ENCODE results near the gene SURF4. TPM values are rescaled to one million over a fixed set of nuclear protein-coding genes. Genes with fewer than 3 reads are reported as not detected.

Gene SURF4
- total RNA-seq, 2 donors from 2014 or later, result 315 to 380 TPM

DNA sequence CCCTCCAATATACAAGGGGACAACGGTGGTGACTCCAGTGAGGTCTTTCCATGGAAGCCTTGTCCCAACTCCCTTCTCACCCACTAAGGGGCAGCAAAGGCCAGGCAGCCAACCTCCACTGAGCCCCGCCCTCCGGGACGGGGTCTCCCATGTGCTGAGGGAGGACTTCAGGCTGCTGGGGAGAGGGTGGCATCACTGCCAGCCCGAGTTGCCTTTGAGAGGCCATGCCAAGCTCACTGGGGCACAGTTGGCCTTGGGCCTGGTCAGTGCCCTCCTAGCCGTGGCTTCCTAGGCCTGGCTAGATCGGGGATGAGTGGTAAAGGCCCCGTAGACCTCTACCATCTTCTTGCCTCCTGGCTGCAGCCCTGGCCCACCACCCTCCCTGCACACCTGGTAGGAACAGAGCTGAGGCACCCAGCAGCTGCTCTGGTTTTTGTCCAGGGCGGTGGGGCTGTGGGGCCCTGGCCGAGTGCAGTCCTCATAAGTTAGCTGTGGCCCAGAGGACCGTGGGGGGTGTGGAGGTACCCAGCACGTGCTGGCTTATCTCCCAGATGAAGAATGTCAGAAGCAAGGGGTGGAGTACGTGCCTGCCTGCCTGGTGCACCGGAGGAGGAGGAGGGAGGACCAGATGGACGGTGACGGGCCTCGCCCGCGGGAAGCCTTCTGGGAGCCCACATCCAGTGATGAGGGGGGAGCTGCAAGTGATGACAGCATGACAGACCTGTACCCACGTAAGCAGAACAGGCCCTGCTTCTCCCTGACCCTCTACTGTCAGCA, 16.3 kb downstream of the SURF4 start:
- no peaks in the 10 kb centered on the region for H3K27me3 Mint-ChIP-seq
- H3K27ac Mint-ChIP-seq, result peak overlapping the region; percentile 55
- no peaks in the 10 kb centered on the region for H3K9me3 Mint-ChIP-seq
- peaks cover 69% of the 10 kb centered on the region for H3K36me3 Mint-ChIP-seq (ENCODE audit: low read depth)
- peaks cover 35% of the 10 kb centered on the region for H3K4me1 Mint-ChIP-seq
- ATAC-seq (replicated peaks), result no peak
- H3K4me3 Mint-ChIP-seq, result peak overlapping the region; percentile 77

DNA sequence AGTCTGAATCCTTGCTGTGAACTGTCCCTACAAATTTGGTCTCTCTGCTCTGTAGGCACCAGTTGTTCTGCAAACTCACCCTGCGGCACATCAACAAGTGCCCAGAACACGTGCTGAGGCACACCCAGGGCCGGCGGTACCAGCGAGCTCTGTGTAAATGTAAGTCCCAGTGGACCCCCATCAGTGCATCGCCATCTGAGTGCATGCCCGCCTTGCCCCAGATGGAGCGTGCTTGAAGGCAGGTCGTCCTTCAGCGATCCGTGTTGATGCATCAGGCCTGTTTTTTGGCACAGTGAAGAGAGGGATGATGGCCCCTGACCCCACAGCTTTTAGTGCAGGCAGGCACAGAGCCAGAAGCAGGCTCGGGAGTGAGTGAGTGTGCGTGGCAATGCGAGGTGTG, 18.2 kb downstream of the SURF4 start:
- no peaks in the 10 kb centered on the region for H3K9me3 Mint-ChIP-seq
- no peaks in the 10 kb centered on the region for H3K27me3 Mint-ChIP-seq
- peak overlapping the region; percentile 77 for H3K4me3 Mint-ChIP-seq
- peaks cover 41% of the 10 kb centered on the region for H3K4me1 Mint-ChIP-seq
- ATAC-seq (replicated peaks), result no peak
- H3K27ac Mint-ChIP-seq, result peak overlapping the region; percentile 55
- peaks cover 59% of the 10 kb centered on the region for H3K36me3 Mint-ChIP-seq (ENCODE audit: low read depth)

GRCh38 chr9:133356391-133357091, 19.3 kb downstream of the SURF4 start, which contains the start of the genes SURF1 and SURF2:
TSS of gene SURF1 (minus strand) at chr9:133356487. CDS start at chr9:133356453, 34 bp downstream.
TSS of gene SURF2 (plus strand) at chr9:133356550. CDS start at chr9:133356593, 43 bp downstream.
- no peaks in the 10 kb centered on the region for H3K27me3 Mint-ChIP-seq
- H3K9me3 Mint-ChIP-seq, result no peaks in the 10 kb centered on the region
- peak within 1 kb of the TSS; percentile 77 for H3K27ac Mint-ChIP-seq
- ATAC-seq (replicated peaks), result peak; percentile 91
- peak within 1 kb of the TSS; percentile 77 for H3K4me3 Mint-ChIP-seq
- H3K36me3 Mint-ChIP-seq (ENCODE audit: low read depth), result peaks cover 58% of the 10 kb centered on the region
- peaks cover 34% of the 10 kb centered on the region for H3K4me1 Mint-ChIP-seq

DNA sequence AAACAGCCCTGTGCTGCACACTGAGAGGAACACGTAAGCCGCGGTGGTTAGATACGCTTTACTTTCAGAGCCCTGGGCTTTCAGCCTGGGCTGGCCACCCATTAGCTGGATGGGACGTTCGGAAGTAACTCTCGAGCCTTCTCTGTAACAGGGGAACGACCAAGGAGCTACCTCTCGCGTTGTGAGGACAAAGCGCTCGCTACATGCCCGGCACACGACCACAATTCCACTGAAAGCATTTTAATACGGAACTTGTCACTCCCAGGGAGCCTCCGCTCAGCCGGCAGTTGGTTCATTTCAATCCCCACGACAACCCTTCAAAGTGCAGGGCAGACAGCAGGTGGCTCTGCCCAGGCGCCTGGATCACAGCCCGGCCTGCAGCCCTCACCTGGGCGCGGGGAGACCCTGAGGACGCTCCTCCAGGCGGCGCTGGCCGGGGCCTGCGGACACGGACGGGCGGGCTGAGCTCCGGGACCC, 19.9 kb downstream of the SURF4 start:
- peak overlapping the region; percentile 77 for H3K4me3 Mint-ChIP-seq
- peak; percentile 42 for ATAC-seq (replicated peaks)
- peaks cover 28% of the 10 kb centered on the region for H3K4me1 Mint-ChIP-seq
- no peaks in the 10 kb centered on the region for H3K9me3 Mint-ChIP-seq
- peak overlapping the region; percentile 77 for H3K27ac Mint-ChIP-seq
- H3K27me3 Mint-ChIP-seq, result no peaks in the 10 kb centered on the region
- peaks cover 58% of the 10 kb centered on the region for H3K36me3 Mint-ChIP-seq (ENCODE audit: low read depth)

GRCh38 chr9:133354766-133355165, 21.1 kb downstream of the SURF4 start:
- peak overlapping the region; percentile 77 for H3K4me3 Mint-ChIP-seq
- no peak for ATAC-seq (replicated peaks)
- no peaks in the 10 kb centered on the region for H3K27me3 Mint-ChIP-seq
- H3K4me1 Mint-ChIP-seq, result peaks cover 26% of the 10 kb centered on the region
- H3K36me3 Mint-ChIP-seq (ENCODE audit: low read depth), result peaks cover 58% of the 10 kb centered on the region
- H3K9me3 Mint-ChIP-seq, result no peaks in the 10 kb centered on the region
- H3K27ac Mint-ChIP-seq, result no peak overlapping the region

DNA sequence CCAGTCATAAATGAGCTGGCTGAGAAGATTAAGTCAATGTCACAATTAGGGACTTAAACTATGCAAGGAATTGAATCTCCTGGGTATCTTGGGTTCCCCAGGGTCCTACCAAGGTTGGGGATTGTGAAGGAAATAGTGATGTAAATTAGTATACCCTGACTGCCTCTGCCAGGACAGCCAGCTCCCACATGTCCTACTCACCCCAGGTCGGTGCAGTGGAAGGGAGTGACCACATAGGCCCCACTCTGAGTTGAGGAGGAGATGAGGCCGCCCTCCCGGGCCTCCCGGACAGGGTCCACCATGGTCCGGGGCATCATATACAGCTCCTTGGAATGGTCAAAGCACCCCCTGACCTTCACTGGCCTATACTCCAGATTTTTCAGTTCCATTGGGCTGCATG, 22.3 kb downstream of the SURF4 start:
- peaks cover 31% of the 10 kb centered on the region for H3K4me1 Mint-ChIP-seq
- no peak overlapping the region for H3K4me3 Mint-ChIP-seq
- H3K27me3 Mint-ChIP-seq, result no peaks in the 10 kb centered on the region
- H3K27ac Mint-ChIP-seq, result peak overlapping the region; percentile 72
- no peak for ATAC-seq (replicated peaks)
- H3K9me3 Mint-ChIP-seq, result no peaks in the 10 kb centered on the region
- peaks cover 60% of the 10 kb centered on the region for H3K36me3 Mint-ChIP-seq (ENCODE audit: low read depth)

DNA sequence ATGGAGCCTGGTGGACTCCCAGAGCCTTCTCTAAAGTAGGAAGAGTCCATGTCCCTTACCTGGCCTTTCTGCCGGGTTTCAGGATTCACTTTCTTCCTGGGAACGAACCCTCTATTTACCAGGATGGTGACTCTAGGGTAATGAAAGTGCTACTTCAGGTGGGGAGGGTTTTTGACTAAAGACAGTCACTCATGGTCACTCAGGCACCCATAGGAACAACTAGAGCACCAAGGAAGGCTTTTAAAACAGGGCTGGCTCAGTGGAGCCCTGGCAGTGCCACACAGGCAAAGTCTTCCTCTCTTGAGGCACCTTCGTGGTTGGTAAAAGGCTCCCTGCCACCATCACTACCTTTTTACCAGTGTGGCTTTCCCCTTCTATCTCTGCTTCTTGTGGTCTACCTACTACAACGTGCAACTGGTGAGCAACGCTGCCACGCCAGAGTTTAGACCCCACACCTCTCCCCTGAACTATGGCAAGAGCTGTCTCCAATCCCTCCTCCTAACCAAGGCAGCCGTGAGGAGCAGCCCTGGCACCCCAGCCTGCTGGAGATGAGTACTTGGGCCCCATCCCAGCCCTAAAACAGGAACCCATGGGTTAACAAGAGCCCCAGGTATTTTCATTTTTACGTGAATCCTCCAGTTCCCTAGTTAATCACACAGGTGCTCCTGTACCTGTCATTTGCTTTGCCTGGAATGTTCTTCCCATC, 23.1 kb downstream of the SURF4 start:
- peak overlapping the region; percentile 72 for H3K27ac Mint-ChIP-seq
- no peaks in the 10 kb centered on the region for H3K9me3 Mint-ChIP-seq
- no peak for ATAC-seq (replicated peaks)
- peaks cover 23% of the 10 kb centered on the region for H3K4me1 Mint-ChIP-seq
- peaks cover 60% of the 10 kb centered on the region for H3K36me3 Mint-ChIP-seq (ENCODE audit: low read depth)
- no peak overlapping the region for H3K4me3 Mint-ChIP-seq
- H3K27me3 Mint-ChIP-seq, result no peaks in the 10 kb centered on the region

DNA sequence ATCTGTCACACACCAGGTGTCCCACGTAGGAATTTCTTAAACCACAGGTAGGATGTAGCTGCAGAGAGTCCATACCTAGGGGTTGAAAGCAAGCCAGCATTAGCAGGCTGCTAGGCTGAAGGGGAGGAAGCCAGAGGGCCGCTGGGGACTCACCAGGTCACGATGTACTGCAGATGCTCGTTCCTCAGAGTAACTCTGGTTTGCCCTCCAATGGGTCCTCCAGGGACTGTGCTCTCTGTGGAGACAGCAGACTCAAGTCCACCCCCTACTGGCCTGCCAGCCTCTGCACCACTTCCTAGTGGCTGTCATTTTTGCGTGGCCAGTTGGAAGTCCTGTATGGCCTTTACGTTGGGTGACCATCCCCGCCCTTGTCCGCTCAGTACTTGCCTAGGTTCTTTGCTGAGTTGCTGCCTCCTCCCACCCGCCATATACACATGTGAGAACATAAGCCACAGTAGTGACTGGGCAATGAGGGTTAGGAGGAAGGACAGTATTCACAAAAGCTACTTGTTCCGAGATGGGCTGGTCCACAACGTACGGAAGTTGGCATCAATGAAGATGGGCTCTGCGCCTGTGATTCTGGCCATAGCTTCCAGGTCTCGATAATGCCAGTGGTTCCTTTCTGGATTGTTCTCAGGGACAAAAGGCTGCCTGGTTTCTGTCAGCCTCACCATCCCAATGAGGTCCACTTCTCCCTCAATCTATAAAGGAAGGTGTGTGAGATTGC, 23.8 kb downstream of the SURF4 start:
- no peak overlapping the region for H3K4me3 Mint-ChIP-seq
- peaks cover 22% of the 10 kb centered on the region for H3K4me1 Mint-ChIP-seq
- peaks cover 61% of the 10 kb centered on the region for H3K36me3 Mint-ChIP-seq (ENCODE audit: low read depth)
- H3K27me3 Mint-ChIP-seq, result no peaks in the 10 kb centered on the region
- H3K27ac Mint-ChIP-seq, result no peak overlapping the region
- no peak for ATAC-seq (replicated peaks)
- H3K9me3 Mint-ChIP-seq, result no peaks in the 10 kb centered on the region

- Mint-ChIP-seq H3K4me3 (no peak overlapping the region), H3K27ac (no peak overlapping the region), H3K9me3 (no peaks in the 10 kb centered on the region), H3K36me3 (ENCODE audit: low read depth) (peaks cover 66% of the 10 kb centered on the region), H3K4me1 (peaks cover 27% of the 10 kb centered on the region), H3K27me3 (no peaks in the 10 kb centered on the region)
- no peak for ATAC-seq (replicated peaks)
Observed at GRCh38 chr9:133351526-133351907, 24.3 kb downstream of the SURF4 start.

GRCh38 chr9:133349965-133350616, 25.8 kb downstream of the SURF4 start:
- Mint-ChIP-seq H3K36me3 (ENCODE audit: low read depth) (peaks cover 80% of the 10 kb centered on the region), H3K4me3 (peak overlapping the region; percentile 93), H3K27ac (peak overlapping the region; percentile 99), H3K27me3 (no peaks in the 10 kb centered on the region), H3K4me1 (peaks cover 30% of the 10 kb centered on the region), H3K9me3 (no peaks in the 10 kb centered on the region)
- ATAC-seq (replicated peaks), result peak; percentile 18

GRCh38 chr9:133348718-133349573, 26.9 kb downstream of the SURF4 start:
- peaks cover 92% of the 10 kb centered on the region for H3K36me3 Mint-ChIP-seq (ENCODE audit: low read depth)

DNA sequence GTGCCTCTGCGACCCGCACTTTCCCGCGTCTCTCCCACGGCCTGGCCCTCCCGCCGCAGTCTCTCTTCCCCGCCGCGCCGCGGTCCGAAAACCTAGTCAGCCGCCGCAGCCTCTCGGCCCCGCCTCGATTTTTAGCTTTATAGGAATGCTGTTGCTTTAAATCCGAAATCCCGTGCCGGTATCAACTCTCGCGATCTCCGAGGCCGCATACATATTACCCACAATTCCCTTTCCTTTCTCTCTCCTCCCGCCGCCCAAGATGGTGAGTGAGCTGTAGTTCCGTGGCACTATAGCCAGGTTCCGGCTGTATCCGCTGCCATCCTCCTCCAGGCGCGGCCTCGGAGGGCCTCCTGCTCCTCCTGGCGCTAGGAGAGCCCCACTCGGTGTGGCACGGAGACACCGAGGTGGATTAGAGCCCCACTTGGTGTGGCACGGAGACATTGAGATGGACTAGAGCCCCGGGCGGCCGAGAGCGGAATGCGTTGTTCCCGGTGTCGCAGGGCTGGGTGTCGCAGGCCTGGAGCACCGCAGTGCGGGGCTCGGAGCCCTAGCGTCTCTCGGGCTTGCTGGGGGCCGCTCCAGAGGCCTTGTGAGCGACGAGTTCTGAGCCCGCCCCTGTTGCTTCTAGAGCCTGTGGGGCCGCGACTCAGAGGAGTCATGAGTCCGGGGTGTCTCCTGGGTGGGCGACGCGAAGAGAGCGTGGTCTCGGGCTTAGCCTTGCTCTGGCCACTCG, 27.7 kb downstream of the SURF4 start, which contains the start of the genes MED22 and RPL7A:
Gene MED22 (minus strand): TSS at position 147 of the 733 bp plus-strand sequence. CDS start 1,469 bp downstream, outside the sequence.
Gene RPL7A (plus strand): TSS at position 234 of the 733 bp plus-strand sequence. CDS start 26 bp downstream, at position 260.
- peak within 1 kb of the TSS; percentile 99 for H3K27ac Mint-ChIP-seq
- no peaks in the 10 kb centered on the region for H3K9me3 Mint-ChIP-seq
- H3K36me3 Mint-ChIP-seq (ENCODE audit: low read depth), result peaks cover 93% of the 10 kb centered on the region
- H3K4me1 Mint-ChIP-seq, result peaks cover 27% of the 10 kb centered on the region
- peak; percentile 86 for ATAC-seq (replicated peaks)
- H3K27me3 Mint-ChIP-seq, result no peaks in the 10 kb centered on the region
- H3K4me3 Mint-ChIP-seq, result peak within 1 kb of the TSS; percentile 93

More at GRCh38 chr9:133348718-133349573, 26.9 kb downstream of the SURF4 start:
- Mint-ChIP-seq H3K9me3 (no peaks in the 10 kb centered on the region), H3K27me3 (no peaks in the 10 kb centered on the region), H3K4me3 (peak overlapping the region; percentile 93), H3K4me1 (peaks cover 30% of the 10 kb centered on the region), H3K27ac (peak overlapping the region; percentile 99)
- no peak for ATAC-seq (replicated peaks)
